Panc1 (cell line): ENCODE results near the gene SHROOM3. TPM values are rescaled to one million over a fixed set of nuclear protein-coding genes. Genes with fewer than 3 reads are reported as not detected.

Experiments
- ATAC-seq: fragments of 200-7000 bp; cut with Tn5 transposase; 2 replicates; pipeline ENCODE4 v1.9.1; 2020; ENCODE audit warnings: mild to moderate bottlenecking, moderate library complexity
- BruUV-seq: library from RNA; stranded (reverse); fragments of 400-500 nt; replicated peaks from 2 replicates; lab custom pipeline; 2021; lab: Mats Ljungman, UMichigan
- CTCF ChIA-PET: fragments of 300-600 bp; sonication (Branson Sonifier 250); formaldehyde crosslinking; loops from one replicate; lab custom pipeline; 2022; ENCODE audit warnings: antibody characterized with exemption; lab: Charles Lee
- POLR2A ChIA-PET: fragments of 300-600 bp; sonication (Branson Sonifier 250); formaldehyde crosslinking; loops from one replicate; lab custom pipeline; 2022; ENCODE audit warnings: antibody characterized with exemption; lab: Charles Lee
- DNase-seq: peaks from one replicate; pipeline ENCODE4 v3.0.0-alpha.2; 2010; ENCODE audit warnings: low read depth, low spot score
- H3K27ac ChIP-seq: 2 replicates; pipeline ENCODE4 v1.5.1; 2011; ENCODE audit warnings: mild to moderate bottlenecking, low read length, inconsistent platforms
- H3K27me3 ChIP-seq: fragments of 200-500 bp; sonication (Bioruptor generic); 2 replicates; pipeline ENCODE4 v1.6.0; 2014; ENCODE audit warnings: low read length, inconsistent platforms; ENCODE audit not compliant: control insufficient read depth, insufficient read depth
- H3K36me3 ChIP-seq: fragments of 200-500 bp; sonication (Bioruptor generic); 2 replicates; pipeline ENCODE4 v1.5.1; 2014; ENCODE audit warnings: inconsistent platforms, mild to moderate bottlenecking, low read length, moderate library complexity; ENCODE audit not compliant: control insufficient read depth, insufficient read depth
- H3K4me1 ChIP-seq: 2 replicates; pipeline ENCODE4 v1.5.1; 2011; ENCODE audit warnings: inconsistent platforms, mild to moderate bottlenecking, low read length, moderate library complexity; ENCODE audit not compliant: control insufficient read depth, insufficient read depth
- H3K4me3 ChIP-seq, 2 experiments: 2 replicates each; pipeline ENCODE4 v1.5.1; 2011 to 2012; ENCODE audit warnings: low read depth in 2 of 2, low read length in 2 of 2, mild to moderate bottlenecking in 2 of 2, inconsistent platforms in 1 of 2, moderate library complexity in 1 of 2
- H3K9me3 ChIP-seq: fragments of 200-500 bp; sonication (Bioruptor generic); 2 replicates; pipeline ENCODE4 v1.5.1; 2014; ENCODE audit warnings: low read depth, mild to moderate bottlenecking, inconsistent platforms, low read length, moderate library complexity; ENCODE audit not compliant: control insufficient read depth, insufficient read depth
- POLR2AphosphoS5 ChIP-seq: IDR thresholded peaks from 2 replicates; pipeline ENCODE4 v1.6.1; 2012; ENCODE audit warnings: mild to moderate bottlenecking, low read depth, low read length, moderate library complexity
- REST ChIP-seq, 2 experiments: IDR thresholded peaks; 2 replicates each; pipeline ENCODE4 v1.6.1; 2011 to 2012; ENCODE audit warnings: low read depth in 2 of 2, control low read depth in 1 of 2, low read length in 1 of 2, mild to moderate bottlenecking in 1 of 2, moderate library complexity in 1 of 2; ENCODE audit not compliant: insufficient read depth in 1 of 2
- SIN3A ChIP-seq: IDR thresholded peaks from 2 replicates; pipeline ENCODE4 v1.6.1; 2012; ENCODE audit warnings: low read depth, mild to moderate bottlenecking, low read length, moderate library complexity, borderline replicate concordance; ENCODE audit not compliant: insufficient read depth
- TCF7L2 ChIP-seq: IDR thresholded peaks from 2 replicates; pipeline ENCODE4 v1.6.1; 2011; ENCODE audit warnings: mild to moderate bottlenecking, low read depth, low read length, inconsistent platforms
- in situ Hi-C: cut with HindIII; loops from 2 replicates; pipeline ENCODE4 v1.10.0; 2016; ENCODE audit warnings: low sequenced_read_pairs, low pct_unique_long_range_greater_than_20kb
- intact Hi-C: fragments of 100-400 bp; cut with micrococcal nuclease; formaldehyde crosslinking; loops from one replicate; pipeline ENCODE4 v1.10.0; 2022; ENCODE audit not compliant: unreplicated experiment
- total RNA-seq: library from RNA; stranded (reverse); gene quantifications from one replicate; pipeline ENCODE4 v1.2.1, GENCODE V29; 2021; ENCODE audit not compliant: unreplicated experiment
- TF ChIP-seq, protein P1 (sequence below): fragments of 450-650 bp; IDR thresholded peaks from 2 replicates; pipeline ENCODE4 v1.5.1; 2017; ENCODE audit warnings: mild to moderate bottlenecking

SHROOM3 gene
- total RNA-seq, 1 experiment from 2014 or later = 7.2 TPM

GRCh38 chr4:76740866-76741662, 306.0 kb downstream of the SHROOM3 start:
- Histone ChIP-seq H3K27ac (no peak overlapping the region), H3K36me3 (no peaks in the 10 kb centered on the region), H3K27me3 (no peaks in the 10 kb centered on the region), H3K4me1 (no peaks in the 10 kb centered on the region), H3K9me3 (no peaks in the 10 kb centered on the region), H3K4me3 (no peak overlapping the region)
- intact Hi-C loops (no loop called here), in situ Hi-C loops (no loop called here)
- ATAC-seq = no peak
- ChIA-PET CTCF (interaction anchor here (0.6 kb wide), 1 partner anchor 257 kb away, joined by 10 read pairs; no protein-coding TSS in a partner anchor), POLR2A (no interaction called here)
- BruUV-seq = no TSS peak
- no peak for DNase-seq
- no peak for TF ChIP-seq REST (IDR thresholded peaks at IDR 0.05; ENCODE audit: insufficient read depth in 1 of 2, low read depth in 2 of 2, low read length in 1 of 2)
- TF ChIP-seq, protein P1, sequence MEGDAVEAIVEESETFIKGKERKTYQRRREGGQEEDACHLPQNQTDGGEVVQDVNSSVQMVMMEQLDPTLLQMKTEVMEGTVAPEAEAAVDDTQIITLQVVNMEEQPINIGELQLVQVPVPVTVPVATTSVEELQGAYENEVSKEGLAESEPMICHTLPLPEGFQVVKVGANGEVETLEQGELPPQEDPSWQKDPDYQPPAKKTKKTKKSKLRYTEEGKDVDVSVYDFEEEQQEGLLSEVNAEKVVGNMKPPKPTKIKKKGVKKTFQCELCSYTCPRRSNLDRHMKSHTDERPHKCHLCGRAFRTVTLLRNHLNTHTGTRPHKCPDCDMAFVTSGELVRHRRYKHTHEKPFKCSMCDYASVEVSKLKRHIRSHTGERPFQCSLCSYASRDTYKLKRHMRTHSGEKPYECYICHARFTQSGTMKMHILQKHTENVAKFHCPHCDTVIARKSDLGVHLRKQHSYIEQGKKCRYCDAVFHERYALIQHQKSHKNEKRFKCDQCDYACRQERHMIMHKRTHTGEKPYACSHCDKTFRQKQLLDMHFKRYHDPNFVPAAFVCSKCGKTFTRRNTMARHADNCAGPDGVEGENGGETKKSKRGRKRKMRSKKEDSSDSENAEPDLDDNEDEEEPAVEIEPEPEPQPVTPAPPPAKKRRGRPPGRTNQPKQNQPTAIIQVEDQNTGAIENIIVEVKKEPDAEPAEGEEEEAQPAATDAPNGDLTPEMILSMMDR = no peak
- TF ChIP-seq POLR2AphosphoS5 = no peak
- no peak for TF ChIP-seq SIN3A
- TF ChIP-seq TCF7L2 = no peak

DNA sequence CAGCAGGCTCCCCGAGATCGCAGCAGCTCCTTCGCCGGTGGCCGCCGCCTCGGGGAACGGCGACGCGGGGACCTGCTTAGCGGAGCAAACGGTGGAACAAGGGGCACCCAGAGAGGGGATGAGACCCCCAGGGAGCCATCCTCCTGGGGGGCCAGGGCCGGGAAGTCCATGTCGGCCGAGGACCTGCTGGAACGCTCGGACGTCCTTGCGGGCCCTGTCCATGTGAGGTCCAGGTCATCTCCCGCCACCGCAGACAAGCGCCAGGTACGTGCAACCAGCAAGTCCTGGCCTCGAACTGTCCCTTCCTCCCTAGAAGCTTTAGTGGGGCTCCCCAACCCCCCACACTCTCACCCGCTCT, 306.6 kb downstream of the SHROOM3 start:
- Histone ChIP-seq H3K27ac (no peak overlapping the region), H3K36me3 (no peaks in the 10 kb centered on the region), H3K4me1 (no peaks in the 10 kb centered on the region), H3K4me3 (no peak overlapping the region), H3K9me3 (no peaks in the 10 kb centered on the region), H3K27me3 (no peaks in the 10 kb centered on the region)
- in situ Hi-C loops (no loop called here), intact Hi-C loops (no loop called here)
- TF ChIP-seq REST (IDR thresholded peaks at IDR 0.05; ENCODE audit: insufficient read depth in 1 of 2, low read depth in 2 of 2, low read length in 1 of 2) (no peak), TCF7L2 (no peak), POLR2AphosphoS5 (no peak)
- TF ChIP-seq, protein P1 = no peak
- DNase-seq = no peak
- no peak for ATAC-seq
- ChIA-PET POLR2A (no interaction called here), CTCF (interaction anchor here (0.6 kb wide), 1 partner anchor 258 kb away, joined by 10 read pairs; no protein-coding TSS in a partner anchor)
- no TSS peak for BruUV-seq
